ENCODE results near the gene SMTNL2. TPM values are rescaled to one million over a fixed set of nuclear protein-coding genes. Genes with fewer than 3 reads are reported as not detected.

The SMTNL2 gene
- total RNA-seq, 3 donors from 2014 or later = 0.16 to 1.8 (median 0.98) TPM

- Histone ChIP-seq H3K27ac (no peak overlapping the region), H3K27me3 (no peaks in the 10 kb centered on the region), H3K4me1 (no peaks in the 10 kb centered on the region), H3K4me3 (no peak overlapping the region), H3K36me3 (no peaks in the 10 kb centered on the region), H3K9me3 (peaks cover 4% of the 10 kb centered on the region in 2 donors)
- intact Hi-C loops (cut with DNase I; ENCODE audit: low total_unique reads) = no loop called here
- no peak for DNase-seq (ENCODE audit: low spot score in 2 of 2)
- TF ChIP-seq CTCF (IDR thresholded peaks at IDR 0.05) (no peak), POLR2A (IDR thresholded peaks at IDR 0.05) (no peak), POLR2AphosphoS5 (IDR thresholded peaks at IDR 0.05) (no peak)
Measured at GRCh38 chr17:4626734-4627256, 42.5 kb downstream of the SMTNL2 start.

GRCh38 chr17:4631431-4631830 is 47.1 kb downstream of the SMTNL2 start:
- H3K4me1 ChIP-seq = no peaks in the 10 kb centered on the region
- H3K9me3 ChIP-seq = no peaks in the 10 kb centered on the region
- DNase-seq (ENCODE audit: low spot score in 2 of 2) = no peak
- H3K27me3 ChIP-seq = no peaks in the 10 kb centered on the region
- no peaks in the 10 kb centered on the region for H3K36me3 ChIP-seq
- no peak for TF ChIP-seq POLR2A (IDR thresholded peaks at IDR 0.05)
- no peak for TF ChIP-seq POLR2AphosphoS5 (IDR thresholded peaks at IDR 0.05)
- no peak for TF ChIP-seq CTCF (IDR thresholded peaks at IDR 0.05)
- no peak overlapping the region for H3K27ac ChIP-seq
- no peak overlapping the region for H3K4me3 ChIP-seq
- intact Hi-C loops (cut with DNase I; ENCODE audit: low total_unique reads) = no loop called here

- DNase-seq (ENCODE audit: low spot score in 2 of 2) = no peak
- Histone ChIP-seq H3K9me3 (no peaks in the 10 kb centered on the region), H3K27me3 (peaks cover 0 to 2% of the 10 kb centered on the region in 2 donors), H3K4me1 (no peaks in the 10 kb centered on the region), H3K4me3 (no peak overlapping the region), H3K36me3 (no peaks in the 10 kb centered on the region), H3K27ac (no peak overlapping the region)
- TF ChIP-seq POLR2AphosphoS5 (IDR thresholded peaks at IDR 0.05) (no peak), CTCF (IDR thresholded peaks at IDR 0.05) (no peak), POLR2A (IDR thresholded peaks at IDR 0.05) (no peak)
- intact Hi-C loops (cut with DNase I; ENCODE audit: low total_unique reads) = no loop called here
Measured at GRCh38 chr17:4631836-4632580, 47.7 kb downstream of the SMTNL2 start.

DNA sequence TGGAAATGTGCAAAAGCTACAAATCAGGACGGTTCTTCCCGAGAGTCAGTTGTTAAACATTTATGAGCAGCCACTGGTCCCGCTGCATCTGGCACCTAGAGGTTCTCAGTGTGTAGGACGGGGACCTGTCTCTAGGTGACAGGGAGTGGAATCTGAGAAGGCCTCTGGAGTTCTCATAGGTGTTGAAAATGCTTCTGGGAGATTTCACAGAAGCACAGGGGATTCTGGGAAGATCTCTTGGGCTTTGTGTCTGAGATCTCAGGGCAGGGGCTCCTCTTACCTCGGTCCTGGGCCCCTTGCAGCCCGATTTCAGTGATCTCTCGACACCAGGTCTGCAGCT is 48.2 kb downstream of the SMTNL2 start:
- intact Hi-C loops (cut with DNase I; ENCODE audit: low total_unique reads) = no loop called here
- no peaks in the 10 kb centered on the region for H3K9me3 ChIP-seq
- H3K27me3 ChIP-seq = peaks cover 0 to 7% of the 10 kb centered on the region in 2 donors
- H3K36me3 ChIP-seq = no peaks in the 10 kb centered on the region
- TF ChIP-seq CTCF (IDR thresholded peaks at IDR 0.05) (no peak), POLR2A (IDR thresholded peaks at IDR 0.05) (no peak), POLR2AphosphoS5 (IDR thresholded peaks at IDR 0.05) (no peak)
- no peak for DNase-seq (ENCODE audit: low spot score in 2 of 2)
- H3K4me3 ChIP-seq = no peak overlapping the region
- H3K4me1 ChIP-seq = no peaks in the 10 kb centered on the region
- no peak overlapping the region for H3K27ac ChIP-seq

DNA sequence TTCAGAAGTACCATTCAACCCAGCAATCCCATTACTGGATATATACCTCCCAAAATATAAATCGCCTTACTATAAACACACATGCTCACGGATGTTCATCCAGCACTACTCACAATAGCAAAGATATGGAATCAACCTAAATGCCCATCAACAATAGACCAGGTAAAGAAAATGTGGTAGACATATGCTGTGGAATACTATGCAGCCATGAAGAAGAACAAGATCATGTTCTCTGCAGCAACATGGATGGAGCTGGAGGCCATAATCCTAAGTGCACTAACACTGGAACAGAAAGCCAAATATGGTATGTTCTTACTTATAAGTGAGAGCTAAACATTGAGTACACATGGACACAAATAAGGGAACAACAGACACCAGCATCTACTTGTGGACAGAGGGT is 49.3 kb downstream of the SMTNL2 start:
- Histone ChIP-seq H3K27ac (no peak overlapping the region), H3K4me3 (no peak overlapping the region), H3K36me3 (no peaks in the 10 kb centered on the region), H3K4me1 (no peaks in the 10 kb centered on the region), H3K27me3 (peaks cover 0 to 8% of the 10 kb centered on the region in 2 donors), H3K9me3 (no peaks in the 10 kb centered on the region)
- TF ChIP-seq POLR2A (IDR thresholded peaks at IDR 0.05) (no peak), CTCF (IDR thresholded peaks at IDR 0.05) (no peak), POLR2AphosphoS5 (IDR thresholded peaks at IDR 0.05) (no peak)
- DNase-seq (ENCODE audit: low spot score in 2 of 2) = no peak
- intact Hi-C loops (cut with DNase I; ENCODE audit: low total_unique reads) = no loop called here
